MCF 10A (cell line): ENCODE data around the gene SYT17. TPM values are rescaled to one million over a fixed set of nuclear protein-coding genes. Genes with fewer than 3 reads are reported as not detected.

Experiments used
- BruUV-seq: library from RNA; stranded (reverse); fragments of 400-500 nt; replicated peaks from 2 replicates; lab custom pipeline; 2021; lab: Mats Ljungman, UMichigan
- CTCF ChIA-PET: fragments of 300-600 bp; sonication (Branson Sonifier 250); formaldehyde crosslinking; extraction: SDS; loops from one replicate; lab custom pipeline; 2021; ENCODE audit warnings: antibody characterized with exemption, inconsistent platforms; lab: Yijun Ruan, JAX
- POLR2A ChIA-PET: fragments of 300-600, 350-650 bp; sonication (Branson Sonifier 250); formaldehyde crosslinking; extraction: SDS; loops from one replicate; lab custom pipeline; 2020; ENCODE audit warnings: antibody characterized with exemption, inconsistent platforms; lab: Yijun Ruan, JAX
- DNase-seq: peaks from one replicate; pipeline ENCODE4 v3.0.0-alpha.2; 2018; ENCODE audit not compliant: unreplicated experiment
- H3K27ac Mint-ChIP-seq: one replicate; pipeline ENCODE4 v1.8.0; 2022; ENCODE audit warnings: mild to moderate bottlenecking, low read depth, mixed read lengths; ENCODE audit not compliant: unreplicated experiment
- H3K27me3 Mint-ChIP-seq: one replicate; pipeline ENCODE4 v1.8.0; 2022; ENCODE audit warnings: mixed read lengths; ENCODE audit not compliant: insufficient read depth, unreplicated experiment
- H3K36me3 Mint-ChIP-seq: one replicate; pipeline ENCODE4 v1.8.0; 2022; ENCODE audit warnings: mild to moderate bottlenecking, moderate library complexity, mixed read lengths; ENCODE audit not compliant: insufficient read depth, unreplicated experiment
- H3K4me1 Mint-ChIP-seq: one replicate; pipeline ENCODE4 v1.8.0; 2022; ENCODE audit warnings: mixed read lengths; ENCODE audit not compliant: insufficient read depth, unreplicated experiment
- H3K4me3 Mint-ChIP-seq: one replicate; pipeline ENCODE4 v1.8.0; 2022; ENCODE audit warnings: mild to moderate bottlenecking, moderate library complexity, mixed read lengths; ENCODE audit not compliant: unreplicated experiment
- H3K9me3 Mint-ChIP-seq: one replicate; pipeline ENCODE4 v1.8.0; 2022; ENCODE audit warnings: mixed read lengths; ENCODE audit not compliant: unreplicated experiment
- intact Hi-C: fragments of 100-400 bp; cut with micrococcal nuclease; formaldehyde crosslinking; loops from 2 replicates; pipeline ENCODE4 v1.14.1; 2022
- total RNA-seq: library from RNA; stranded (reverse); gene quantifications from 2 replicates; pipeline ENCODE4 v1.2.3, GENCODE V29; 2022
- TF ChIP-seq, protein P1 (sequence below): fragments of 200-600 bp; IDR thresholded peaks from one replicate; pipeline ENCODE4 v1.8.0; 2022; ENCODE audit warnings: antibody characterized with exemption, mild to moderate bottlenecking; ENCODE audit not compliant: unreplicated experiment

SYT17 gene
- total RNA-seq, 1 experiment from 2014 or later: not detected

DNA sequence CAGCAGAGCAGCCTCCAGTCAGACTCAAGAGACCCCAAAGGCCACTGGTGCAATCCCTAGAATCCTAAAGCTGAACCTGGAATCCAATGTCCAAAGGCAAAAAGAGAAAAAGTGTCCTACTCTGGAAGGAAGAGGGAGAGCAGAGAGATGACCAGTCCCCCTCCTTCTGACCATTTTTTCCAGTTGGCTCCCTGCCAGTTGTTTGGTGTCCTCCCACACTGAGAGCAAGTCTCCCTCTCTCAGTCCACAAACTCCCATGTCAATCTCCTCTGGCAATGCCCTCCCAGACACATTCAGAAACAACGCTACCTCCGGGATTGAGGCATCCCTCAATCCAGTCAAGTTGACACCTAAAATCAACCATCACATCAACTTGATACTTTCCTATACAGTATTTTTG, 113.2 kb downstream of the SYT17 start:
- Mint-ChIP-seq H3K36me3 (no peaks in the 10 kb centered on the region), H3K27ac (no peak overlapping the region), H3K4me3 (no peak overlapping the region), H3K4me1 (peaks cover 24% of the 10 kb centered on the region), H3K9me3 (peaks cover 7% of the 10 kb centered on the region), H3K27me3 (no peaks in the 10 kb centered on the region)
- TF ChIP-seq, protein P1, sequence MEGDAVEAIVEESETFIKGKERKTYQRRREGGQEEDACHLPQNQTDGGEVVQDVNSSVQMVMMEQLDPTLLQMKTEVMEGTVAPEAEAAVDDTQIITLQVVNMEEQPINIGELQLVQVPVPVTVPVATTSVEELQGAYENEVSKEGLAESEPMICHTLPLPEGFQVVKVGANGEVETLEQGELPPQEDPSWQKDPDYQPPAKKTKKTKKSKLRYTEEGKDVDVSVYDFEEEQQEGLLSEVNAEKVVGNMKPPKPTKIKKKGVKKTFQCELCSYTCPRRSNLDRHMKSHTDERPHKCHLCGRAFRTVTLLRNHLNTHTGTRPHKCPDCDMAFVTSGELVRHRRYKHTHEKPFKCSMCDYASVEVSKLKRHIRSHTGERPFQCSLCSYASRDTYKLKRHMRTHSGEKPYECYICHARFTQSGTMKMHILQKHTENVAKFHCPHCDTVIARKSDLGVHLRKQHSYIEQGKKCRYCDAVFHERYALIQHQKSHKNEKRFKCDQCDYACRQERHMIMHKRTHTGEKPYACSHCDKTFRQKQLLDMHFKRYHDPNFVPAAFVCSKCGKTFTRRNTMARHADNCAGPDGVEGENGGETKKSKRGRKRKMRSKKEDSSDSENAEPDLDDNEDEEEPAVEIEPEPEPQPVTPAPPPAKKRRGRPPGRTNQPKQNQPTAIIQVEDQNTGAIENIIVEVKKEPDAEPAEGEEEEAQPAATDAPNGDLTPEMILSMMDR: no peak
- ChIA-PET POLR2A (interaction anchor here (0.9 to 1.1 kb wide), 2 partner anchors 18 to 38 kb away, joined by 3 to 4 read pairs; no protein-coding TSS in a partner anchor), CTCF (interaction anchor here (0.7 kb wide), 1 partner anchor 58 kb away, joined by 4 read pairs; no protein-coding TSS in a partner anchor)
- intact Hi-C loops: loop anchor here (10.0 kb wide), 1 partner anchor 166 kb away; the partner anchor contains the start of gene ITPRIPL2
- no TSS peak for BruUV-seq
- DNase-seq: peak; percentile 9

DNA sequence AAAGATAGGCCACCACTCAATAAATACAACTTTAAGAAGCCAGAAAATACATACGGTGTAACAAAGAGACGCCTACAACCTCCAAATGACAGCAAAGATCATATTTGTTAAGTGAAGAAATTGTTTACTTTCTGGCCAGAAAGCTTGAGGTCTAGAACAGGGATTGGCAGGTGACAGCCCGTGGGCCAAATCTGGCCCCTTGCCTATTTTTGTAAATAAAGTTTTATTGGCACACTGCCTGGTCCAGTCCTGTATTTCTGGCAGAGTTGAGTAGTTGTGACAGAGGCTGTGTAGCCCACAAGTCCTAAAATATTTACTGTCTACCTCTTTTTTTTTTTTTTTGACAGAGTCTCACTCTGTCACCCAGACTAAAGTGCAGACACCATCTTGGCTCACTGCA, 114.1 kb downstream of the SYT17 start:
- peaks cover 24% of the 10 kb centered on the region for H3K4me1 Mint-ChIP-seq
- TF ChIP-seq, protein P1: no peak
- H3K9me3 Mint-ChIP-seq: peaks cover 7% of the 10 kb centered on the region
- H3K27ac Mint-ChIP-seq: no peak overlapping the region
- ChIA-PET CTCF (interaction anchor here (0.9 kb wide), 1 partner anchor 58 kb away, joined by 4 read pairs; no protein-coding TSS in a partner anchor), POLR2A (interaction anchor here (1.1 kb wide), 1 partner anchor 17 kb away, joined by 3 read pairs; no protein-coding TSS in a partner anchor)
- DNase-seq: peak; percentile 33
- H3K36me3 Mint-ChIP-seq: no peaks in the 10 kb centered on the region
- no peaks in the 10 kb centered on the region for H3K27me3 Mint-ChIP-seq
- H3K4me3 Mint-ChIP-seq: no peak overlapping the region
- no TSS peak for BruUV-seq
- intact Hi-C loops: loop anchor here (10.0 kb wide), 1 partner anchor 167 kb away; the partner anchor contains the start of gene ITPRIPL2

DNA sequence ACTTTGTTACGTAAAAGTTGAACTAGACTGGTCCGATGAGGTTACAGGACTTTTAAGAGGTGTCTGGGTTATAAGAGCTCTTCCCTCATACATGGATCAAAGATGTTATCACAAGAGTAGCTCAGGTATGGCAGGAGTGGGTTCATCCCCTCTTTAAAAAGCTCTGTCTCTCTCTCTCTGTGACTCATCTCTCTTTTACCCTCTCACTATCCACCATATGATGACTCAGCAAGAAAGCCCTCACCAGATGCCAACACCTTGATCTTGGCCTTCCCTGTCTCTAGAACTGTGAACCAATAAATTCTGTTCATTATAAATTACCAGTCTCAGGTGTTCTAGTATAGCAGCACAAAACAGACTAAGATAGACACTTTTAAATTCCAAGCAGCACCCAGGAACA, 115.6 kb downstream of the SYT17 start:
- H3K9me3 Mint-ChIP-seq: peaks cover 7% of the 10 kb centered on the region
- peak; percentile 69 for DNase-seq
- BruUV-seq: no TSS peak
- POLR2A ChIA-PET: interaction anchor here (0.5 to 1.6 kb wide), 8 partner anchors 15 to 273 kb away, joined by 3 to 6 read pairs (median 4); partner anchors contain the start of gene ITPRIPL2
- H3K27me3 Mint-ChIP-seq: no peaks in the 10 kb centered on the region
- H3K27ac Mint-ChIP-seq: no peak overlapping the region
- CTCF ChIA-PET: interaction anchor here (0.6 to 0.7 kb wide), 3 partner anchors 8 to 217 kb away, joined by 3 read pairs; no protein-coding TSS in a partner anchor
- H3K4me3 Mint-ChIP-seq: no peak overlapping the region
- H3K36me3 Mint-ChIP-seq: no peaks in the 10 kb centered on the region
- TF ChIP-seq, protein P1: no peak
- peaks cover 24% of the 10 kb centered on the region for H3K4me1 Mint-ChIP-seq
- intact Hi-C loops: loop anchor here (10.0 kb wide), 1 partner anchor 169 kb away; the partner anchor contains the start of gene ITPRIPL2

DNA sequence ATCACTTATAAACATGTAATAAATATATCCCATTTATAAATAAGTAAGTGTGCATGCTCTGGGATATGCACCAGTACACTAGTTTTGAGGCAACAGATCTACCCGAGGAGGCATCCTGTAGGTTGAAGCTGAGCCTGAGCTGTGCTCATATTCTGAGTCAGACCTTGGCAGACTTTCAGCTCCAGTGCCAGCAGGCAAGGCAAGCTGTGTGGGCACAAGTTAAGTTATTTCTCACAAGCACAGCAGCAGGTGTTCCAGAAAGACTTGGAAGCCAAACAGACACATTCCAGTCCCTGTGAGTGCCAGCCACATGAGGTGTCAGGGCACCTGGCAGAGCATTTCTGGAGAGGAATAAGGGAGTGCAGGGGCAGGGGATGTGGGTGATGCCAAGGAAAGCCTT, 116.2 kb downstream of the SYT17 start:
- H3K27ac Mint-ChIP-seq: no peak overlapping the region
- peaks cover 24% of the 10 kb centered on the region for H3K4me1 Mint-ChIP-seq
- no TSS peak for BruUV-seq
- intact Hi-C loops: loop anchor here (10.0 kb wide), 1 partner anchor 169 kb away; the partner anchor contains the start of gene ITPRIPL2
- H3K9me3 Mint-ChIP-seq: peaks cover 7% of the 10 kb centered on the region
- no peaks in the 10 kb centered on the region for H3K36me3 Mint-ChIP-seq
- no peaks in the 10 kb centered on the region for H3K27me3 Mint-ChIP-seq
- POLR2A ChIA-PET: interaction anchor here (0.5 to 1.6 kb wide), 7 partner anchors 16 to 272 kb away, joined by 3 to 6 read pairs (median 5); partner anchors contain the start of gene ITPRIPL2
- H3K4me3 Mint-ChIP-seq: no peak overlapping the region
- CTCF ChIA-PET: interaction anchor here (0.7 kb wide), 1 partner anchor 216 kb away, joined by 3 read pairs; no protein-coding TSS in a partner anchor
- DNase-seq: peak; percentile 96
- TF ChIP-seq, protein P1: no peak
